ENCODE results near the gene ZBTB21.
A peak's percentile ranks its signal among the peaks of the same experiment; 100 is the strongest.

ZBTB21 gene

DNA sequence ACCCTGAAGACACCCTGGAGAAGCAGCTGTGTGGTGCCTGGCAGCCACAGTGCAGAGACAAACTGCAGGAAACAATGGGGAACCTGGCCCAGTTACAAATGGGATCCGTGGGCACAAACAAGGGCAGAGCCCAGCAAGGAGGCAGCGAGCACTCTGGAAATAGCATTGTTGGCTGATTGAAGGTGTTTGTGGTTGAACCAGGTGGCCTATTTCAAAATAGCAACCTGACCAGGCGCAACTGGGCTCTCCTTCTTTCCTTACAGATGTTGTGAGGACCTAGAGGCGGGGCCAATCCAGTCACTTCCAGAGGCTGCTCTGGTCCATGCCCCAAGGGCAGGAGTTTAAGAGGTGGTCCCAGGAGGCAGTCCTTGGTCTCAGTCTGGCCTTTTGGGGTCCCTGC is 21.7 kb upstream of the ZBTB21 start:
- peak overlapping the region; percentile 42 for H3K4me2 ChIP-seq
- no peaks in the 10 kb centered on the region for H3K79me2 ChIP-seq (ENCODE audit: insufficient read depth, low read depth)
- H3K27ac ChIP-seq: peak overlapping the region; percentile 38; the same call in 1 of the 2 replicates
- H2AFZ ChIP-seq (ENCODE audit: low read depth): peak overlapping the region; percentile 31; the same call in 1 of the 2 replicates
- no peak overlapping the region for H3K4me3 ChIP-seq (IDR thresholded peaks at IDR 0.05; ENCODE audit: insufficient read depth, low read depth, low read length)
- no peaks in the 10 kb centered on the region for H4K20me1 ChIP-seq (ENCODE audit: insufficient read depth)
- TF ChIP-seq, protein P1, sequence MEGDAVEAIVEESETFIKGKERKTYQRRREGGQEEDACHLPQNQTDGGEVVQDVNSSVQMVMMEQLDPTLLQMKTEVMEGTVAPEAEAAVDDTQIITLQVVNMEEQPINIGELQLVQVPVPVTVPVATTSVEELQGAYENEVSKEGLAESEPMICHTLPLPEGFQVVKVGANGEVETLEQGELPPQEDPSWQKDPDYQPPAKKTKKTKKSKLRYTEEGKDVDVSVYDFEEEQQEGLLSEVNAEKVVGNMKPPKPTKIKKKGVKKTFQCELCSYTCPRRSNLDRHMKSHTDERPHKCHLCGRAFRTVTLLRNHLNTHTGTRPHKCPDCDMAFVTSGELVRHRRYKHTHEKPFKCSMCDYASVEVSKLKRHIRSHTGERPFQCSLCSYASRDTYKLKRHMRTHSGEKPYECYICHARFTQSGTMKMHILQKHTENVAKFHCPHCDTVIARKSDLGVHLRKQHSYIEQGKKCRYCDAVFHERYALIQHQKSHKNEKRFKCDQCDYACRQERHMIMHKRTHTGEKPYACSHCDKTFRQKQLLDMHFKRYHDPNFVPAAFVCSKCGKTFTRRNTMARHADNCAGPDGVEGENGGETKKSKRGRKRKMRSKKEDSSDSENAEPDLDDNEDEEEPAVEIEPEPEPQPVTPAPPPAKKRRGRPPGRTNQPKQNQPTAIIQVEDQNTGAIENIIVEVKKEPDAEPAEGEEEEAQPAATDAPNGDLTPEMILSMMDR (conservative IDR thresholded peaks at IDR 0.05; ENCODE audit: low read depth, low read length): no peak
- no peaks in the 10 kb centered on the region for H3K27me3 ChIP-seq (ENCODE audit: insufficient read depth, low read depth)
- H3K9ac ChIP-seq: peak overlapping the region; percentile 10; the same call in 1 of the 2 replicates
- H3K4me1 ChIP-seq (ENCODE audit: low read depth, poor library complexity, severe bottlenecking): peaks cover 21% of the 10 kb centered on the region
- no peaks in the 10 kb centered on the region for H3K36me3 ChIP-seq (ENCODE audit: insufficient read depth)

DNA sequence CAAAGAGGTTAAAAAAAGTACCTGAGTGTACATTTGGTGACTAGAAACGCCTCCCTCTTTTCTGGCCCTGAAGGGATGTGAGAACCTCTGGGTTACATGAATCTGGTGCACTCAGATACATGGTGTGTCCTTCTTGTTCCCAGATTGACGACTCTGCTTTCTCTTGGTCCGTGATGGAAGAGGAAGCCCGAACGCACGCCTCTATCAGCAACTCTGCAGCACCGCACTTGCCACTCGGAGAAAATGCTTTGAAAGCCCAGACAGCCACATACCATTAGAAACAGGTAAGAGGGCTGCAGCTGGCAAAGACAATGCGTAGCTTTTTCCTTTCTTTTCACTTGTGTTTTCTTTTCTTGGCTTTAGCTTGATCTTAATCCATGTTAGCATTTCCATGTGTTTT is 21.1 kb upstream of the ZBTB21 start:
- Histone ChIP-seq H3K9ac (peak overlapping the region; percentile 10; the same call in 1 of the 2 replicates), H3K36me3 (ENCODE audit: insufficient read depth) (no peaks in the 10 kb centered on the region), H2AFZ (ENCODE audit: low read depth) (peak overlapping the region; percentile 31; the same call in 1 of the 2 replicates), H3K79me2 (ENCODE audit: insufficient read depth, low read depth) (no peaks in the 10 kb centered on the region), H3K4me2 (peak overlapping the region; percentile 42), H3K4me3 (IDR thresholded peaks at IDR 0.05; ENCODE audit: insufficient read depth, low read depth, low read length) (no peak overlapping the region), H3K4me1 (ENCODE audit: low read depth, poor library complexity, severe bottlenecking) (peaks cover 21% of the 10 kb centered on the region), H3K27ac (peak overlapping the region; percentile 38; the same call in 1 of the 2 replicates), H3K27me3 (ENCODE audit: insufficient read depth, low read depth) (no peaks in the 10 kb centered on the region), H4K20me1 (ENCODE audit: insufficient read depth) (no peaks in the 10 kb centered on the region)
- TF ChIP-seq, protein P1 (conservative IDR thresholded peaks at IDR 0.05; ENCODE audit: low read depth, low read length): no peak

- no peak overlapping the region for H3K4me3 ChIP-seq (IDR thresholded peaks at IDR 0.05; ENCODE audit: insufficient read depth, low read depth, low read length)
- no peaks in the 10 kb centered on the region for H3K27me3 ChIP-seq (ENCODE audit: insufficient read depth, low read depth)
- H2AFZ ChIP-seq (ENCODE audit: low read depth): no peak overlapping the region
- TF ChIP-seq, protein P1 (conservative IDR thresholded peaks at IDR 0.05; ENCODE audit: low read depth, low read length): no peak
- no peak overlapping the region for H3K4me2 ChIP-seq
- H3K79me2 ChIP-seq (ENCODE audit: insufficient read depth, low read depth): no peaks in the 10 kb centered on the region
- H4K20me1 ChIP-seq (ENCODE audit: insufficient read depth): no peaks in the 10 kb centered on the region
- H3K9ac ChIP-seq: no peak overlapping the region
- no peaks in the 10 kb centered on the region for H3K36me3 ChIP-seq (ENCODE audit: insufficient read depth)
- peaks cover 21% of the 10 kb centered on the region for H3K4me1 ChIP-seq (ENCODE audit: low read depth, poor library complexity, severe bottlenecking)
- no peak overlapping the region for H3K27ac ChIP-seq
Measured at GRCh38 chr21:42030311-42030710, 20.2 kb upstream of the ZBTB21 start.

GRCh38 chr21:42028766-42029425 is 18.7 kb upstream of the ZBTB21 start:
- H3K36me3 ChIP-seq (ENCODE audit: insufficient read depth): no peaks in the 10 kb centered on the region
- peaks cover 21% of the 10 kb centered on the region for H3K4me1 ChIP-seq (ENCODE audit: low read depth, poor library complexity, severe bottlenecking)
- H3K9ac ChIP-seq: no peak overlapping the region
- no peaks in the 10 kb centered on the region for H3K27me3 ChIP-seq (ENCODE audit: insufficient read depth, low read depth)
- TF ChIP-seq, protein P1 (conservative IDR thresholded peaks at IDR 0.05; ENCODE audit: low read depth, low read length): no peak
- H3K4me3 ChIP-seq (IDR thresholded peaks at IDR 0.05; ENCODE audit: insufficient read depth, low read depth, low read length): no peak overlapping the region
- no peak overlapping the region for H2AFZ ChIP-seq (ENCODE audit: low read depth)
- H3K79me2 ChIP-seq (ENCODE audit: insufficient read depth, low read depth): no peaks in the 10 kb centered on the region
- H3K4me2 ChIP-seq: no peak overlapping the region
- H4K20me1 ChIP-seq (ENCODE audit: insufficient read depth): no peaks in the 10 kb centered on the region
- no peak overlapping the region for H3K27ac ChIP-seq
